ENCODE results near the gene NRG3. TPM values are rescaled to one million over a fixed set of nuclear protein-coding genes. Genes with fewer than 3 reads are reported as not detected.

NRG3 gene
- total and polyA plus RNA-seq, 8 donors, result 0.14 to 0.59 (median 0.25) TPM; not detected in 2

DNA sequence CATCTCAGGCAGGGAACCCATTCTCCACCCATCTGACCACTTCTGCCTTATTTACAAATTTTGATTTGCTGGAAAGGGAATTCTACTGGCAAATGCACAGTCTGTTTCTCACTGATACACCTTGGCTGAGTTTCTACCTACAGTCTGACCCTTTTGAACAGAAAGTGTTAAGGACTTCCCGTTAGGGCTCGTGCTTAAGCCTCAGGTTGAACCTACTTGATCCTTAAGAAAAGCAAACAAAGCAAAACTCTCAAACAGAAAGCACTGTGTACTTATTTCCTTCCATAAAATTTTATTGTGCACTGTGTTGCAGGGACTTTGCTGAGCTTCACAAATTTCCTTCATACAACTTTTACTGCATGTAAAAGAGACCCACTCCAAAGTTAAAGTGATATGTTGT lies 367.8 kb downstream of the NRG3 start:
- intact Hi-C loops (cut with DNase I), result no loop called here
- H3K9me3 ChIP-seq, result no peaks in the 10 kb centered on the region
- no peaks in the 10 kb centered on the region for H3K4me1 ChIP-seq
- no peak overlapping the region for H3K4me3 ChIP-seq
- no peaks in the 10 kb centered on the region for H3K36me3 ChIP-seq
- no peak overlapping the region for H3K27ac ChIP-seq
- no peak for ATAC-seq
- TF ChIP-seq, protein P1, sequence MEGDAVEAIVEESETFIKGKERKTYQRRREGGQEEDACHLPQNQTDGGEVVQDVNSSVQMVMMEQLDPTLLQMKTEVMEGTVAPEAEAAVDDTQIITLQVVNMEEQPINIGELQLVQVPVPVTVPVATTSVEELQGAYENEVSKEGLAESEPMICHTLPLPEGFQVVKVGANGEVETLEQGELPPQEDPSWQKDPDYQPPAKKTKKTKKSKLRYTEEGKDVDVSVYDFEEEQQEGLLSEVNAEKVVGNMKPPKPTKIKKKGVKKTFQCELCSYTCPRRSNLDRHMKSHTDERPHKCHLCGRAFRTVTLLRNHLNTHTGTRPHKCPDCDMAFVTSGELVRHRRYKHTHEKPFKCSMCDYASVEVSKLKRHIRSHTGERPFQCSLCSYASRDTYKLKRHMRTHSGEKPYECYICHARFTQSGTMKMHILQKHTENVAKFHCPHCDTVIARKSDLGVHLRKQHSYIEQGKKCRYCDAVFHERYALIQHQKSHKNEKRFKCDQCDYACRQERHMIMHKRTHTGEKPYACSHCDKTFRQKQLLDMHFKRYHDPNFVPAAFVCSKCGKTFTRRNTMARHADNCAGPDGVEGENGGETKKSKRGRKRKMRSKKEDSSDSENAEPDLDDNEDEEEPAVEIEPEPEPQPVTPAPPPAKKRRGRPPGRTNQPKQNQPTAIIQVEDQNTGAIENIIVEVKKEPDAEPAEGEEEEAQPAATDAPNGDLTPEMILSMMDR (IDR thresholded peaks at IDR 0.05), result no peak
- FAIRE-seq, result no peak
- WGBS, 2 donors, result 69 to 76% methylated on average over 2 of the region's 2 CpGs
- H3K27me3 ChIP-seq, result no peaks in the 10 kb centered on the region
- no peak for DNase-seq

DNA sequence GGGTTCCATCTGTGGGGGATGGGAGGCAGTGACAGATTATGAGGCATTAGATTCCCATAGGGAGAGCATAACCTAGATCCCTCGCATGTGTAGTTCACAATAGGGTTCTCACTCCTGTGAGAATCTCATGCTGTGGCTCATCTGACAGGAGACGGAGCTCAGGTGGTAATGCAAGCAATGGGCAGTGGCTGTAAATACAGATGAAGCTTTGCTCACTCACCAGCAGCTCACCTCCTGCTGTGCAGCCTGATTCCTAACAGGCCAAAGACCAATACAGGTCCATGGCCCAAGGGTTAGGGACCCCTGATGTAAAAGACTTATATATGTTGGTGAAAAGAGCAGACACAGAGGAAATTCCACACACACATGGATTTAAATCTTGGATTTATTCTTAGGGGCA lies 370.2 kb downstream of the NRG3 start:
- 66 to 73% methylated on average over 2 of the region's 2 CpGs for WGBS, 2 donors
- DNase-seq (no peak), FAIRE-seq (no peak), ATAC-seq (no peak)
- Histone ChIP-seq H3K4me3 (no peak overlapping the region), H3K9me3 (no peaks in the 10 kb centered on the region), H3K36me3 (no peaks in the 10 kb centered on the region), H3K27ac (no peak overlapping the region), H3K4me1 (no peaks in the 10 kb centered on the region), H3K27me3 (no peaks in the 10 kb centered on the region)
- intact Hi-C loops (cut with DNase I), result no loop called here
- TF ChIP-seq, protein P1 (IDR thresholded peaks at IDR 0.05), result no peak

DNA sequence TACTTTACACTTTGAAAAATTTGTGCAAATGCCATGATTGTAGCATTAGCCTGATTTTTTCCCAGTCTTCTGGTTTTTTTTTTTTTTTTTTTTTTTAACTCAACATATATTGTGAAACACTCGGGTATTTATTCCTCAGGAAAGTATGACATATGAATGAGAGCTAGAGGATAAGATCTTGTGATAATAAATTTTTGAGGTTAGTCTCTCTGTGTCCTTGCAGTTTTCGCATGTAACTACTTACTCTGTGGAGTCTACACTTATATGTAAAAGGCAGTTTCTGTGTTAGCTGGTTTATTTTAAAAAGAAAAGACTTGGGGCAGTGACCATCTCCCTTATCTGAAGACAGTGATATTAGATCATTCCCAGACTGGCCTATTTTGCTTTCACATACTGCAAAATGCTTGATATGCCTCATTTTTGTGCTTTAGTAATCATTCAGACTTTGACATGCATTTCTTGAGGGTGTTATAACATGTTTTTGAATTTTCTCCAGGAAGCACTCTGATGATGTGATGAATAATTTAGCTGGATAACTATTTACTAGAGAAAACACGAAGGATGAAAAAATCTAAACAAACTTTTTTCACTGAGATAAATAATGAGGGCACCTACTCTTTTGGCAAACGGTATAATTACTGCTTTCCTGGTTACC lies 371.0 kb downstream of the NRG3 start:
- no peak for ATAC-seq
- Histone ChIP-seq H3K36me3 (no peaks in the 10 kb centered on the region), H3K27me3 (no peaks in the 10 kb centered on the region), H3K9me3 (no peaks in the 10 kb centered on the region), H3K4me3 (no peak overlapping the region), H3K4me1 (no peaks in the 10 kb centered on the region), H3K27ac (no peak overlapping the region)
- TF ChIP-seq, protein P1 (IDR thresholded peaks at IDR 0.05), result no peak
- WGBS, 2 donors, result 66 to 72% methylated on average over 4 of the region's 4 CpGs
- FAIRE-seq, result no peak
- no peak for DNase-seq
- intact Hi-C loops (cut with DNase I), result no loop called here

DNA sequence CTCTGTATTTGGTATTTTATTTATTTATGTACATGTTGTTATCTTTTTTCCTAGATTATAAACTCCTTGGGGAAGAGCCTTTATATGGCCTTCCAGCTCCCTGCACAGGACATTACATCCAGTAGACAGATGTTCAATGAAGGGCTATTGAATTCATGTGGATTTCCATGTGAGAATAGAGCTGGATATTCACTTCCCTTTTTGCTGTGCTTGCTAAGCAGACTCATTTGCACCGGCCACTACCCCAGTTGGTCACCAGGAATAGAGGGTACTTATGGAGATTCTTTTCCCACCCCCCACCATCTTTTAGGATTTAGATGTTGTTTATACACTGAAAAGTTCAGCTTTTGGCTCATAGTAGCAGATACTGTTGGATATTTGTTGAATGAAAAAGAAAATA lies 374.1 kb downstream of the NRG3 start:
- FAIRE-seq (no peak), DNase-seq (no peak), ATAC-seq (no peak)
- H3K27ac ChIP-seq, result no peak overlapping the region
- H3K4me1 ChIP-seq, result peaks cover 0 to 8% (median 7%) of the 10 kb centered on the region in 3 donors
- TF ChIP-seq, protein P1 (IDR thresholded peaks at IDR 0.05), result no peak
- H3K36me3 ChIP-seq, result no peaks in the 10 kb centered on the region
- WGBS, 2 donors, result 68 to 92% methylated on average over 1 of the region's 1 CpG
- H3K27me3 ChIP-seq, result no peaks in the 10 kb centered on the region
- no peaks in the 10 kb centered on the region for H3K9me3 ChIP-seq
- no peak overlapping the region for H3K4me3 ChIP-seq
- intact Hi-C loops (cut with DNase I), result no loop called here

DNA sequence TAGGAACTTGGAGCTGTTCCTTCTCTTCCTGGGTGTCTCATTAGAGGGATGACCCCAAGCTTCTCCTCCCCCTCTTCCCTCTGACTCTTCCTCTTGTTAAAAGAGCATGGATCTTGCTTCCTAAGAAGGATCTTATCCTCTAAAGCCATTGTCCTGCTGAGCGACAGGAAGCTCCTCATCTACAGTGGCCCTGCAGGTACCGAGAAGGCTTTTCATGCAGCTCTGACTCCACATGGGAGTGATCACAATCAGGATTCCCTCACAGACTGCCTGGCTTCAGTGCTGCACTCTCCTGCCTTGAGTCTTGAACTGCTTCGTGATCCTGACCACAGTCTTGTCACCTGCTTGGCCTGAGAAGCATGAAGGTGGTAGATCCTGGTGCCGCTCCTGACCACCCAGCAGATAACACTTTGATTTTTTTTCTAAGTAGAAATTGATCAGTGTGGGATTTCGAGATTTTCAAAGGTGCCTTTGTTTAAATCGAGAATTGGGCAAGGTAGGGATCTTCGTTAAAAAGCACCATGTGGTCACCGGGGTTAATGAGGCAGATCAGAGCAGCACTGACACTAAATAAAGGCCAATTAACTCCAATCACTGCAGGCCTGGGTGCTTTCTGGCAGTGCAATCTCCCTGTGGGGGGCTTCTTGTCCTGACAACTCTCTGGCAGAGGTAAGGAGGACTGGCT lies 376.4 kb downstream of the NRG3 start:
- TF ChIP-seq, protein P1 (IDR thresholded peaks at IDR 0.05), result no peak
- Histone ChIP-seq H3K4me1 (peaks cover 0 to 8% (median 7%) of the 10 kb centered on the region in 3 donors), H3K9me3 (no peaks in the 10 kb centered on the region), H3K27ac (no peak overlapping the region), H3K36me3 (no peaks in the 10 kb centered on the region), H3K27me3 (no peaks in the 10 kb centered on the region), H3K4me3 (no peak overlapping the region)
- DNase-seq, result no peak
- ATAC-seq, result peak in 2 of 4 donors; percentile 56 to 67
- intact Hi-C loops (cut with DNase I), result no loop called here
- 77% methylated on average over 8 of the region's 8 CpGs for WGBS, 2 donors
- no peak for FAIRE-seq
